HG03378 (cell line): ENCODE measurements around the gene EGLN1.
A peak's percentile ranks its signal among the peaks of the same experiment; 100 is the strongest.
"Not testable (repeated sequence)": the region's sequence is repeated elsewhere in the genome, so short reads cannot be mapped to it uniquely, and the experiment has no call there.

Source experiments
- ATAC-seq: cut with Tn5 transposase; IDR thresholded peaks from one replicate; pipeline ENCODE4 v1.9.1; 2021; ENCODE audit warnings: mild to moderate bottlenecking, moderate library complexity; ENCODE audit not compliant: unreplicated experiment

The EGLN1 gene

DNA sequence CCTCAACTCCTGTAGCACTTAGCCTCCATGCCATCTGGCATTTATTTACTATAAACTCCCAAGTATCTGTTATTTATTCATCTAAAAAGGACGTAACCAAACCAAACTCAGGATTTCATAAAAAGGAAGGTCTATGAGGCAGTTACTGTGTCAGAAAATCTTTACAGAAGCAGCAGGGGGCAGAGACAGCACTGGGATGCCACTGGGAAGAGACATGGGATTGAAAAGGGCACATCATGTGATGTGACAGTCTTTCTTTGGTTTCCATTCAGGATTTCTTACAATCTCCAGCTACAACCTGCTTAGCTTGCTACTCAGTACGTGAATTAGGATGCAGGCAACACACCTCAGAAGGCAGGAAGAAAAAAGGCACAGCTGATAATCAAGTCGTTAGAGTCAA is 52.8 kb downstream of the EGLN1 start:
- no peak for ATAC-seq

DNA sequence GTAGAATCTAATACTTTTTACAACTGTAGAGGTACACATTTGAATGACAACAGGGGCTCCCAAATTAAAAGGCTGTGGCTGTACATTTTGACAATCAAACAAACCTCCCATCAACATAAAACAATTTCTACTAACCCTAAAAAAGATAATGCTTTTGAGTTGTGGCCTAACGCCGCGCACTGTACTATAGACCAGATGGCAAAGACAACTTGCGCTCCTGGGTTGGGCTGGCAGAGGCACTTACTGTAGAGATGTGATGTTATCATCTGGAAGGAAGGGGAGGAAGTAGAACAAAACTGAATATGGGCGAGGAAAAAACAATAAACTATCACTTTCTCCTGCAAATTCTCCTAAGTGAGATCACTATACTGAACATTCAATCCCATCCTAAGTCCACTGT is 57.9 kb downstream of the EGLN1 start:
- no peak for ATAC-seq

DNA sequence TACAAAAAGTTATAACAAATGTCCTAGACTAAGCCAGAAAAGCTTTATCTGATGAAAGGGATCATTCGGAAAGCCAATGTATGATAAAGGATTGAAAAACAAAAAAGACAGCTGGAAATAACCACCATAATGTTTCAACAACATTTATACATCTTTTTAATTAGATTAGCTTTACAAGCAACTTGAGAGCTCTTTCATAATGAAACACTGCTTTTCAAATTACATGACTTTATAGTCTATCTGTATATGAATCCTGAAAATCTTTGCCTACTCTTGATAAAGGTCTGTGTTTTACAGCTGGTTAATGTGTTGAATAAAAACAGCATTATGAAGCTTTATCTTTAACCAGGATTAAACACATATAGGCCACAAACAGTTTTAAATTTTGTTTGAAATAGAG is 58.5 kb downstream of the EGLN1 start:
- no peak for ATAC-seq

DNA sequence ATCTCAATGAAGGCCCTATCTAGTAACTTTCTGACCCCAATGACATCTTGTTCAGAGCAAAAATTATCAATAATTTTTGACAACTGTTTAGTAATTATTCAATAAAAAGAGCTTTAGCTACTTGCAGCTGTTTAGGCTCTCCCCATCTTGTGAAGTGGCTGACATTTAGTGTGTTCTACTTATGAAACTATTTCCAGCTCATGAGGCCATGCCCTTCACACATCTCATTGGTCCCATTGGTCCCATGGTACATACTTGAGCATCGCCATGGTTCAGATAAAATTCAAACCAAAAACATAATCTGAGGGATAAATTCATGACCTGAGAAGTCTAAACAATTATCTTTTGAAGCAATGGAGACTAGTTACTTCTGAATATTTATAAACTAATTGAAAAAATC is 59.8 kb downstream of the EGLN1 start:
- ATAC-seq, result no peak

GRCh38 chr1:231359113-231359512 is 63.0 kb downstream of the EGLN1 start:
- ATAC-seq, result no peak

- ATAC-seq, result peak; percentile 68
Measured at GRCh38 chr1:231357831-231358354, 64.2 kb downstream of the EGLN1 start.

- ATAC-seq, result no peak
Measured at GRCh38 chr1:231357187-231357772, 64.8 kb downstream of the EGLN1 start.

GRCh38 chr1:231355171-231355570 is 66.9 kb downstream of the EGLN1 start:
- ATAC-seq, result no peak

DNA sequence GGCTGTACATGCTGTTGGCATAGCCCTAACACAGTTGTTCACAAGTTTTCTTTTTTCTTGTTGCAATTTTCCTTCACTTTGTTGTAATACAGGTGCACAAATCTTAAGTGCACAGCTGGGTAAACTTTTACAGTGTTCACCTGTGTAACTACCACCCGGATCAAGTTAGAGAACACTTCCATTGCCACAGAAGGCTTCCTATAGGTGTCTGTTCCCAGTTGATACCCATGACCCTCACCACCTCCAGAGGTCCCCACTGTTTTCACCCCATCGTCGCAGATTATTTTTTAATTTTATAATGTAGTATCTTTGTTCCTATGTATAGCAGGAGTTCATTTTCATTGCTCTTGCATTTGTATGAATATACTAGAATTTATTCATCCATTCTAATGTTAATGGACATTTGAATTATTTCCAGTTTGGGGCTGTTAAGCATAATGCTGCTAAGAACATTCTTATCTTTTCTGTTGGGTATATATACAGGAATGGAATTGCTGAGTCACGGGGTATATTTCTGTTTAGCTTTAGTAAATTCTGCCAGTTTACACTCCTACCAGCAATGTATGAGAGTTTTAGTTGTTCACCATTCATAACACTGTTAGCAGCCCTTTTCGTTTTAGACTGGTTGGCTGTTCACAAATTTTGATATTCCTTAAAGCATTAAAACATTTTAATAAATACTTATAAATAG is 67.6 kb downstream of the EGLN1 start:
- ATAC-seq, result no peak

- ATAC-seq, result no peak
Measured at GRCh38 chr1:231353086-231353485, 69.0 kb downstream of the EGLN1 start.

GRCh38 chr1:231351816-231352215 is 70.3 kb downstream of the EGLN1 start:
- ATAC-seq, result no peak

GRCh38 chr1:231348856-231349255 is 73.2 kb downstream of the EGLN1 start:
- not testable (repeated sequence) for ATAC-seq

DNA sequence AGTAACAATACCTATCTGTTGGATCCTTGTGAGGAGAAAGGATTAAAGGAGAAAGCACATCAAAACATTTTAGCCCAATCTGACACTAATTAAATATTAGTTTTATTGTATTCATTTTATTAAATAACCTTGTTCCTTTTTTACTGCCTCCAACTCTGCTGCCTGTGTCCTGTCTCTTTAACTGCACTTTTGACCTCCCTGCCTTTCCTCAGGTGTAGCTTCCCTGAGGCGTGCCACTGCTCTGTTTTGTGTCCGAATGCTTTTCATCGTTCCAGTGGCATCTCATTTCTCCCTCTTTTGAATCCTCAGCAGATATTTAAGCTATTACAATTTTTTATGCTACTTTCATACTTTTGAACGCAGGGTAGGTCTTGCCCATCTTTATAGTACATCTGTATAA is 73.6 kb downstream of the EGLN1 start:
- ATAC-seq, result no peak

- ATAC-seq, result no peak
Measured at GRCh38 chr1:231347961-231348360, 74.1 kb downstream of the EGLN1 start.

DNA sequence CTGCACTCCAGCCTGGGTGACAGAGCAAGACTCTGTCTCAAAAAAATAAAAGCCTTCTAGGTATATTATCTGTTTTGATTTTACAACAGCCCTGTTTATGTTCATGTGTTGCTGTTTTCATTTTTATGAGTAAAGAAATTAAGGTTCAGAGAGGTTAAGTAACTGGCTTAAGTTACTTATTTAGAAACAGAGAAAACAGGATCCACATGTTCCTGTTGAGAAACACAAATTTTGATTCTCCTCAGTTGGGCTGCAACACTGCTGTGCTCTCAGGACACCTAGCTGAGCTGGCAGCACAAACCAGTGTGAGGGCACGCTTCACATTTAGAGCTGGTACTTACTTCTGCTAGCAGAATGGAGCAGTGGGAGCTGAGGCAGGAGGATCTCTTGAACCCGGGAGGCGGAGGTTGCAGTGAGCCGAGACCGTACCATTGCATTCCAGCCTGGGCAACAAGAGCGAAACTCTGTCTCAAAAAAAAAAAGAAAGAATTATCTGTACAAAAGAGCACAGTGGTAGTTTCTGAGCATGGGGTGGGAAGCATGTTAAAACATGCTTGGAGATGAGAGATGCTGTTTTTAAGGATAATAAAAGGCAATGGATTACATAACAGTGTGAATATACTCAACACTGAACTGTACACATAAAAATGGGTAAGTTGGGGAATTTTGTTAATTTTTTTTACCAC is 81.6 kb downstream of the EGLN1 start:
- ATAC-seq, result no peak

- no peak for ATAC-seq
Measured at GRCh38 chr1:231338270-231339128, 83.6 kb downstream of the EGLN1 start, which contains the start of gene SPRTN. Gene SPRTN (plus strand): TSS chr1:231338293. CDS start chr1:231338384, 91 bp downstream.

DNA sequence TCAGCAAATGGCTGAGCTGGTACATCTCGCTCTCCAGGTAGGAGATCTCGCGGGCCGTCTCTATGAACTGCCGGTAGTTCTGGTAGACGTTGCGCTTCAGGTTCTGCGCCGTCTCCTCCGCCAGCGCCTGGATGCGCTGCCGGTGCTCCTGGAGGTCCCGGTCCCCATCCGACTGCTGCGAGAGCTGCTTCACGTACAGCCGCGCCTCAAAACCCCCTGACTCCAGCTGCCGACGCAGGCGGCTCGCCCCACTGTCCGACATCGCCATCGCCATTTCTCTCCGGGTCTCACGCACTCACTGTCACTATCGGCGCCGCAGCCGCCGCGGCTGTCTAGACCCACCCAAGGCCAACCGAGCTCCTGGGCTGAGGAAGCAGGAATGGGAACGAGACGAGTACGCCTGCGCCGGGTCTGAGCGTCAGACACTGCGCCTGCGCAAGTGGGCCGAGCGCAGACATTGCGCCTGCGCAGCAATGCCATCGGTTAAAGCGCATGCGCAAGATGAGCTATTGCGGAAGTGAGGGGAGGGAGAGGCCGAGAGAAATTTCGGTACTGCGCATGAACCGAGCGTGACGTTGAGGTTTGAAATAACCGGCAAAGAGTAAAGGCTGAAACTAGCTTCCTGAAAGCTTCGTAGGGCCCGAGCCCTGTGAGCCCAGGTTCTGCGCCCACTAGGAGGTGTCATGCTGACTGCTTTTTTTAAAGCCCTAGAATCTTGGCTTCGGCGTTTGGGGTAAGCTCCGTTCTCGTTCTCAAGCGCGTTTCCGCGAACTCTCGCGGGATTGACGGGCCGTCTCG is 84.4 kb downstream of the EGLN1 start, which contains the start of gene EXOC8:
EXOC8 (minus strand) TSS at position 381 of the 798 bp plus-strand sequence; CDS start at position 274, 107 bp downstream.
- peak; percentile 78 for ATAC-seq

- ATAC-seq, result peak; percentile 0
Measured at GRCh38 chr1:231337043-231337471, 85.0 kb downstream of the EGLN1 start.

GRCh38 chr1:231335663-231336602 is 86.2 kb downstream of the EGLN1 start:
- no peak for ATAC-seq
